GM12873 (cell line): Measurements from ENCODE around the gene AADACL4.

Source experiments
- CTCF ChIP-seq: IDR thresholded peaks from 2 replicates; pipeline ENCODE4 v1.5.1; 2012; ENCODE audit warnings: low read depth, mild to moderate bottlenecking, moderate library complexity, low read length, control low read depth; ENCODE audit not compliant: insufficient read depth; ENCODE audit errors: missing control alignments

AADACL4 gene

DNA sequence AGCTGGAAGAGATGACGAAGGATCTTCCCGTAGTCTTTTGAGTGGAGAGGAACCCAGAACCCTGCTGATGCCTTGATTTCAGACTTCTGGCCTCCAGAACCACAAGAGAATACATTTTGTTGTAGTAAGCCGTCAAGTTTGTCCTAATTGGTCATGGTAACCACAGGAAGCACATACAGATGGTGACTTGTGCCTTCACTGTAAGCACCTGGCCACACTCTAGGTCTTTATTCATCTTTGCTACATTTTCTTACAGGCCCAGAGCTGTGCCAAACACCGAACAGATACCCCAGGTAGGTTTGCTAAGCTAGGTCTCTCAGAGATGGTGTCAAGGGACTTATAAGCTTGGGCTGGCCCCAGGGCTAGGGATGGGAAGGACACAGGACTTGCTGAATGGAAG lies 30.7 kb upstream of the AADACL4 start:
- no peak for TF ChIP-seq CTCF

DNA sequence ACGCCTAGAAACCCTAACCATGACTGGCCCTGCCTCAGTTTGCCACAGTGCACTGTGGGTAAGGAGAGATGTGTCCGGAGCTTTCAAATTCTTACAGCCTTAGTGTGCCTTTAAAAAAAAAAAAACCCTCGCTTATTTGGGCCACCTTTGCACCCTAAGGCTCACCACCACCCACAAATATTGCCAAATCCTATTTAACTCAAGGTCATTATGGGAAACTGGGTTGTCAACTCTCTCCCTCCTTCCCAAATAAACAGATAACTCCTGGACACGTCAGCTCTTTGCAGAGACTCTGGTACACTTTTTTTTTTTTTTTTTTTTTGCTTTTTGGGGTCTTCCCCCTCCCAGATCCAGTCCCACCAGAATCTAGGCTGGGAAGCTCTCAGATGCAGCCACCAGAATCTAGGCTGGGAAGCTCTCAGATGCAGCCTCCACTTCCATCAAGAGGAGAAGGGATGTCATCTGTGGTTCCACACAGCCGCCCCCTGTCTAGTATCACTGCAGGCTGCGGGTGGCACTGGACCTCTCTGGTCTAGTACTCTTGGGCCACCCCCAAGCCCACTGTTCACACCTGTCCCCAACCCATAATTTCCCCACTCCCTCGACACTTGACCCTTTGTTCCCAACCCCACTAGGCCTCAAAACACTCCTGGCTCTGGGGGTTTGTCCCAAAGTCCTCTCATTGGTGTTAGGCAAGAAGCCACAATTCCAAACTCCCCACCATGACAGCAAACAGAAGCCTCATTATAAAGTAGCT lies 29.3 kb upstream of the AADACL4 start:
- TF ChIP-seq CTCF, result no peak

- TF ChIP-seq CTCF, result no peak
Measured at GRCh38 chr1:12615159-12615864, 28.6 kb upstream of the AADACL4 start.

- no peak for TF ChIP-seq CTCF
Measured at GRCh38 chr1:12615865-12616708, 27.8 kb upstream of the AADACL4 start.

GRCh38 chr1:12616709-12617373 lies 27.0 kb upstream of the AADACL4 start:
- no peak for TF ChIP-seq CTCF

GRCh38 chr1:12617511-12617900 lies 26.4 kb upstream of the AADACL4 start:
- TF ChIP-seq CTCF, result no peak
